ENCODE measurements around the gene OR10H4. TPM values are rescaled to one million over a fixed set of nuclear protein-coding genes. Genes with fewer than 3 reads are reported as not detected.

OR10H4 gene
- total RNA-seq, 6 donors from 2014 or later: not detected

DNA sequence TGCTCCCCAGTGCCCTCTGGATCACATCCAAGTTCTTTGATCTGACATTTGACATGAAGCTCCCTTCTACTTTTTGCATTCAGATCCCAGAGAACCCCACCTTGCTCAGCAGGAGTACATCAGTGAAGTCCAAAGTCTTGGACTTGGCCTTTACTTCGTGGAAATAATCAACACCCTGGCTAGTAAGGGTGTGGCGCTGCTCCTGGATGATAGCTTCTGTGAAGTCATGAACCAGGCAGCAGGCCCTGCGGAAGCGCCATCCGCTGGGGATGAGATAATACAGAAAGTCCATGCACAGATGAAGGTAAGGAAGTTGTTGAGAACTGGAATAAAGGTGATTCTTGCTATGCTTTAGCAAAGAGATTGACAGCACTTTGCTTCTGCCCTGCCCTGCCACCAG, 43.2 kb downstream of the OR10H4 start:
- Histone ChIP-seq H3K27me3 (no peaks in the 10 kb centered on the region), H3K4me1 (no peaks in the 10 kb centered on the region), H3K9me3 (no peaks in the 10 kb centered on the region), H3K36me3 (no peaks in the 10 kb centered on the region), H3K27ac (no peak overlapping the region), H3K4me3 (no peak overlapping the region)
- DNase-seq (no peak), ATAC-seq (ENCODE audit: low FRiP score in 2 of 2) (no peak)
- TF ChIP-seq POLR2AphosphoS5 (IDR thresholded peaks at IDR 0.05) (no peak), POLR2A (IDR thresholded peaks at IDR 0.05) (no peak), EP300 (IDR thresholded peaks at IDR 0.05) (no peak)
- TF ChIP-seq, protein P1, sequence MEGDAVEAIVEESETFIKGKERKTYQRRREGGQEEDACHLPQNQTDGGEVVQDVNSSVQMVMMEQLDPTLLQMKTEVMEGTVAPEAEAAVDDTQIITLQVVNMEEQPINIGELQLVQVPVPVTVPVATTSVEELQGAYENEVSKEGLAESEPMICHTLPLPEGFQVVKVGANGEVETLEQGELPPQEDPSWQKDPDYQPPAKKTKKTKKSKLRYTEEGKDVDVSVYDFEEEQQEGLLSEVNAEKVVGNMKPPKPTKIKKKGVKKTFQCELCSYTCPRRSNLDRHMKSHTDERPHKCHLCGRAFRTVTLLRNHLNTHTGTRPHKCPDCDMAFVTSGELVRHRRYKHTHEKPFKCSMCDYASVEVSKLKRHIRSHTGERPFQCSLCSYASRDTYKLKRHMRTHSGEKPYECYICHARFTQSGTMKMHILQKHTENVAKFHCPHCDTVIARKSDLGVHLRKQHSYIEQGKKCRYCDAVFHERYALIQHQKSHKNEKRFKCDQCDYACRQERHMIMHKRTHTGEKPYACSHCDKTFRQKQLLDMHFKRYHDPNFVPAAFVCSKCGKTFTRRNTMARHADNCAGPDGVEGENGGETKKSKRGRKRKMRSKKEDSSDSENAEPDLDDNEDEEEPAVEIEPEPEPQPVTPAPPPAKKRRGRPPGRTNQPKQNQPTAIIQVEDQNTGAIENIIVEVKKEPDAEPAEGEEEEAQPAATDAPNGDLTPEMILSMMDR (IDR thresholded peaks at IDR 0.05): no peak
- 74 to 80% methylated on average over 5 of the region's 5 CpGs for WGBS, 2 donors

DNA sequence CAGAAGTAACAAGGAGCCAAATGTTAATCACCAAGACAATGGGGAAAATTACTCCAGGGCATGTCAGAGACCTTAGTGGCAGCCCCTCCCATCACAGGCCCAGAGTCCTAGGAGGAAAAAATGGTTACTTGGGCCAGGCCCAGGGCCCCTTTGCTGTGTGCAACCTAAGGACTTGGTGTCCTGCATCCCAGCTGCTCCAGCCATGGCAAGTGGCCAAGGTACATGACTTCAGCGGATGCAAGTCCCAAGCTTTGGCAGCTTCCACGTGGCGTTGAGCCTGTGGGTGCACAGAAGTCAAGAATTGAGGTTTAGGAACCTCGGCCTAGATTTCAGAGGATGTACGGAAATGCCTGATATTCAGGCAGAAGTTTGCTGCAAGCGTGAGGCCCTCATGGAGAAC, 46.7 kb downstream of the OR10H4 start:
- TF ChIP-seq EP300 (IDR thresholded peaks at IDR 0.05): no peak
- TF ChIP-seq, protein P1 (IDR thresholded peaks at IDR 0.05): no peak
- TF ChIP-seq POLR2AphosphoS5 (IDR thresholded peaks at IDR 0.05): no peak
- TF ChIP-seq POLR2A (IDR thresholded peaks at IDR 0.05): no peak
- H3K27me3 ChIP-seq: no peaks in the 10 kb centered on the region
- H3K27ac ChIP-seq: no peak overlapping the region
- no peak for ATAC-seq (ENCODE audit: low FRiP score in 2 of 2)
- WGBS, 2 donors: 59 to 64% methylated on average over 5 to 6 of the region's 6 CpGs
- no peaks in the 10 kb centered on the region for H3K9me3 ChIP-seq
- no peaks in the 10 kb centered on the region for H3K4me1 ChIP-seq
- no peak overlapping the region for H3K4me3 ChIP-seq
- H3K36me3 ChIP-seq: no peaks in the 10 kb centered on the region
- DNase-seq: no peak

DNA sequence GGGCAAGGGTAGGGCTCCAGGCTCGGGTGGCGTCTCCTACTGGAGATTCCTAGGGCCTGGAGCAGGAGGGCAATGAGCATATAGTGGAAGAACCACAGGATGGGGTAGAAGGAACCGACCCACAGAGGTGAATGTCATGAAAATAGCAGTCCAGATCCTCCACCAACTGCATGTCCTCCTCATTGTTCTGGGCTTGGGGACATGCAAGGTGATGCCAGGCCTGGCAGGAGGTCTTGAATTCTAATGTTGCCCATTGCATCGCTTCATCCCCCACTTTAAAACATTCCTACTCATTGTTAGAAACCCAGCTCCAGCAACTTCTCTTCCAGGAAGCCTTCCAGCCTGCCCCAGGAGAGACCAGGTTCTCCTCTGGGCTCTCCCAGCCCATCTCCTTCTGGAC, 49.4 kb downstream of the OR10H4 start:
- H3K9me3 ChIP-seq: no peaks in the 10 kb centered on the region
- H3K4me1 ChIP-seq: peaks cover 7 to 17% (median 9%) of the 10 kb centered on the region in 4 donors
- no peaks in the 10 kb centered on the region for H3K27me3 ChIP-seq
- no peaks in the 10 kb centered on the region for H3K36me3 ChIP-seq
- 77 to 79% methylated on average over 4 of the region's 4 CpGs for WGBS, 2 donors
- H3K27ac ChIP-seq: no peak overlapping the region
- ATAC-seq (ENCODE audit: low FRiP score in 2 of 2) (no peak), DNase-seq (no peak)
- TF ChIP-seq POLR2AphosphoS5 (IDR thresholded peaks at IDR 0.05): no peak
- no peak for TF ChIP-seq EP300 (IDR thresholded peaks at IDR 0.05)
- TF ChIP-seq, protein P1 (IDR thresholded peaks at IDR 0.05): no peak
- no peak for TF ChIP-seq POLR2A (IDR thresholded peaks at IDR 0.05)
- H3K4me3 ChIP-seq: no peak overlapping the region

Other genes with a start within 250 kb of the OR10H4 start
- not detected for gene OR10H2, start 221.0 kb upstream of the OR10H4 start, total RNA-seq
- not detected for gene OR10H3, start 211.0 kb upstream of the OR10H4 start, total RNA-seq
- gene OR10H5, start 161.3 kb upstream of the OR10H4 start, total RNA-seq: not detected
- gene OR10H1, start 133.3 kb upstream of the OR10H4 start, total RNA-seq: not detected
- gene CYP4F2, start 50.9 kb upstream of the OR10H4 start, total RNA-seq: under 1 TPM in 2 of 6 donors, not detected in 4; 0.23 to 0.40 TPM
- gene CYP4F11, start 14.5 kb upstream of the OR10H4 start, total RNA-seq: 1 to 10 TPM in 4 of 6 donors, under 1 TPM in 1, not detected in 1; 0.26 to 3.1 (median 2.1) TPM
- 100 to 1,000 TPM; 258 to 569 (median 392) TPM for gene TPM4, start 127.5 kb downstream of the OR10H4 start, total RNA-seq
- 100 to 1,000 TPM in 1 of 6 donors, 10 to 100 TPM in 5; 29.3 to 117 (median 60.6) TPM for gene RAB8A, start 162.9 kb downstream of the OR10H4 start, total RNA-seq
- gene HSH2D, start 194.7 kb downstream of the OR10H4 start, total RNA-seq: 10 to 100 TPM in 2 of 6 donors, 1 to 10 TPM in 4; 5.9 to 12.6 (median 8.2) TPM
- gene CIB3, start 224.5 kb downstream of the OR10H4 start, total RNA-seq: not detected
- 10 to 100 TPM; 47.1 to 84.8 (median 58.5) TPM for gene FAM32A, start 236.4 kb downstream of the OR10H4 start, total RNA-seq
- gene AP1M1, start 248.9 kb downstream of the OR10H4 start, total RNA-seq: 10 to 100 TPM; 45.7 to 87.7 (median 62.5) TPM

All from upper lobe of left lung (tissue), 6 donors.